Measurements from ENCODE around the gene PDE6D.

DNA sequence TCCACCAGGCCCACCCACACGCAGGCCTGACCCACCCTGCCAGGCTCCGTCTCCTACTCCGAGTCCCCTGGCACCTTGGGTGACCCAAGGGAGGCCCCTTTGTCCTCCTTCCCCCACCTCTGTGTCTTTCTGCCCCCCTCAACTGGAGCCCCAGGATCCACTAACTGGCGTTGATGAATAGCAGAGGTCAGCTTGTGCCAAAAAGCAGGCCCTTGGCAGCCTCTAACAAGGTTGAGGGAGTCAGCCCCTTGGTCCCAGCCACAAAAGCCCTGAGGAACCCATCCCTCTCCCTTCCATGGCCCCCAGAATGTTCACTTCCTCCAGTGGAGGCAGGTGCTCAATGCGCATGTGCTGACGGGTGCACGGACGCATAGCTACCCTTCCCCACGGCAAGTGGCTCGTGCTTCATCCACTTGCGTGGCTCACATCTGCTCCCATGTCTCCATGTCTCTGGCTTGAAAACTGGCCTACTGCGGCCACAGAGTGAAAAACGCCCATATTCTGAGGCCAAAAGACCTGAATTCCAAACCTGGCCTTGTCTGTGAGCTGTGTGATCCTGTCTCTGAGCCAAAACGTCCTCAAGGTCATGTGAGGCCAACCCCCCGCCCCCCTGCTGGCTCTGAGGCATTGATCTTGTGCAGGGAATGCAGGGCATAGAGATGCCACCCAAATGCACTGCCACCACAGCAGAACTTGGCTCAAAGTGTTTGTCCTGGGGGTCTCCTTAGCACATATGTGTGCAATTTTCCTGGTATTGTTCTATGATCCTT lies 91.8 kb downstream of the PDE6D start:
- TF ChIP-seq EZH2phosphoT487 (IDR thresholded peaks at IDR 0.05; ENCODE audit: low read depth), result no peak
- TF ChIP-seq, protein P1, sequence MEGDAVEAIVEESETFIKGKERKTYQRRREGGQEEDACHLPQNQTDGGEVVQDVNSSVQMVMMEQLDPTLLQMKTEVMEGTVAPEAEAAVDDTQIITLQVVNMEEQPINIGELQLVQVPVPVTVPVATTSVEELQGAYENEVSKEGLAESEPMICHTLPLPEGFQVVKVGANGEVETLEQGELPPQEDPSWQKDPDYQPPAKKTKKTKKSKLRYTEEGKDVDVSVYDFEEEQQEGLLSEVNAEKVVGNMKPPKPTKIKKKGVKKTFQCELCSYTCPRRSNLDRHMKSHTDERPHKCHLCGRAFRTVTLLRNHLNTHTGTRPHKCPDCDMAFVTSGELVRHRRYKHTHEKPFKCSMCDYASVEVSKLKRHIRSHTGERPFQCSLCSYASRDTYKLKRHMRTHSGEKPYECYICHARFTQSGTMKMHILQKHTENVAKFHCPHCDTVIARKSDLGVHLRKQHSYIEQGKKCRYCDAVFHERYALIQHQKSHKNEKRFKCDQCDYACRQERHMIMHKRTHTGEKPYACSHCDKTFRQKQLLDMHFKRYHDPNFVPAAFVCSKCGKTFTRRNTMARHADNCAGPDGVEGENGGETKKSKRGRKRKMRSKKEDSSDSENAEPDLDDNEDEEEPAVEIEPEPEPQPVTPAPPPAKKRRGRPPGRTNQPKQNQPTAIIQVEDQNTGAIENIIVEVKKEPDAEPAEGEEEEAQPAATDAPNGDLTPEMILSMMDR (IDR thresholded peaks at IDR 0.05; ENCODE audit: low read depth, low read length), result no peak

All from OCI-LY3 (cell line).